Measurements from ENCODE around the gene FNIP1. TPM values are rescaled to one million over a fixed set of nuclear protein-coding genes. Genes with fewer than 3 reads are reported as not detected.
"Not testable (repeated sequence)": the region's sequence is repeated elsewhere in the genome, so short reads cannot be mapped to it uniquely, and the experiment has no call there.

FNIP1 gene
- total RNA-seq, 5 donors from 2014 or later (not counting 1 experiment from before 2014, with no cell fraction given): 26.7 to 32.7 (median 27.7) TPM

GRCh38 chr5:131740477-131740876 lies 56.3 kb downstream of the FNIP1 start:
- POLR2A ChIA-PET: no interaction called here
- 80% methylated on average over 1 of the region's 3 CpGs for WGBS (ENCODE audit: insufficient coverage)
- H3K4me3 Mint-ChIP-seq: no peak overlapping the region
- H3K27me3 ChIP-seq (replicated peaks in 1 of 2; ENCODE audit: control insufficient read depth in 2 of 2, extremely low read depth in 1 of 2, insufficient read depth in 2 of 2, low read length in 1 of 2): no peaks in the 10 kb centered on the region
- no peak overlapping the region for H3K4me3 ChIP-seq (ENCODE audit: control insufficient read depth in 1 of 2, extremely low read depth in 1 of 2, low read length in 1 of 2)
- H3K4me1 ChIP-seq (ENCODE audit: control insufficient read depth in 1 of 2, extremely low read depth in 1 of 2, insufficient read depth in 2 of 2, low read length in 2 of 2): no peaks in the 10 kb centered on the region
- H3K36me3 ChIP-seq (ENCODE audit: control insufficient read depth in 2 of 2, extremely low read depth in 1 of 2, insufficient read depth in 1 of 2, low read length in 1 of 2): peaks cover 0 to 8% of the 10 kb centered on the region in 2 donors
- no peaks in the 10 kb centered on the region for H3K9me3 Mint-ChIP-seq
- no peaks in the 10 kb centered on the region for H3K27me3 Mint-ChIP-seq
- H3K4me1 Mint-ChIP-seq: peaks cover 0 to under 1% (median under 1%) of the 10 kb centered on the region in 3 donors
- DNase-seq: no peak
- ATAC-seq (replicated peaks in 1 of 4): no peak
- H3K36me3 Mint-ChIP-seq: peaks cover 60% of the 10 kb centered on the region
- H3K9me3 ChIP-seq: no peaks in the 10 kb centered on the region
- no peak overlapping the region for H3K27ac ChIP-seq (ENCODE audit: low read length)
- H3K27ac Mint-ChIP-seq: no peak overlapping the region
- CTCF ChIA-PET: no interaction called here

- Histone ChIP-seq H3K27me3 (replicated peaks in 1 of 2; ENCODE audit: control insufficient read depth in 2 of 2, extremely low read depth in 1 of 2, insufficient read depth in 2 of 2, low read length in 1 of 2) (no peaks in the 10 kb centered on the region), H3K36me3 (ENCODE audit: control insufficient read depth in 2 of 2, extremely low read depth in 1 of 2, insufficient read depth in 1 of 2, low read length in 1 of 2) (no peaks in the 10 kb centered on the region), H3K4me1 (ENCODE audit: control insufficient read depth in 1 of 2, extremely low read depth in 1 of 2, insufficient read depth in 2 of 2, low read length in 2 of 2) (no peaks in the 10 kb centered on the region), H3K9me3 (no peaks in the 10 kb centered on the region), H3K27ac (ENCODE audit: low read length) (no peak overlapping the region), H3K4me3 (ENCODE audit: control insufficient read depth in 1 of 2, extremely low read depth in 1 of 2, low read length in 1 of 2) (no peak overlapping the region)
- Mint-ChIP-seq H3K9me3 (no peaks in the 10 kb centered on the region), H3K27ac (no peak overlapping the region), H3K27me3 (no peaks in the 10 kb centered on the region), H3K36me3 (peaks cover 56% of the 10 kb centered on the region), H3K4me1 (peaks cover 0 to 5% (median 4%) of the 10 kb centered on the region in 3 donors), H3K4me3 (no peak overlapping the region)
- no peak for ATAC-seq (replicated peaks in 1 of 4)
- ChIA-PET CTCF (no interaction called here), POLR2A (no interaction called here)
- no peak for DNase-seq
- WGBS (ENCODE audit: insufficient coverage): no CpG with 5 or more reads among the region's 8 CpGs
Measured at GRCh38 chr5:131735393-131735792, 61.4 kb downstream of the FNIP1 start.

- H3K9me3 Mint-ChIP-seq; H3K27ac ChIP-seq (ENCODE audit: low read length); H3K27me3 Mint-ChIP-seq; H3K4me1 ChIP-seq (ENCODE audit: control insufficient read depth in 1 of 2, extremely low read depth in 1 of 2, insufficient read depth in 2 of 2, low read length in 2 of 2); CTCF ChIA-PET; H3K36me3 ChIP-seq (ENCODE audit: control insufficient read depth in 2 of 2, extremely low read depth in 1 of 2, insufficient read depth in 1 of 2, low read length in 1 of 2); POLR2A ChIA-PET; DNase-seq; ATAC-seq (replicated peaks in 1 of 4); H3K4me3 Mint-ChIP-seq; H3K4me3 ChIP-seq (ENCODE audit: control insufficient read depth in 1 of 2, extremely low read depth in 1 of 2, low read length in 1 of 2); H3K4me1 Mint-ChIP-seq; H3K9me3 ChIP-seq; H3K27ac Mint-ChIP-seq; H3K27me3 ChIP-seq (replicated peaks in 1 of 2; ENCODE audit: control insufficient read depth in 2 of 2, extremely low read depth in 1 of 2, insufficient read depth in 2 of 2, low read length in 1 of 2): not testable (repeated sequence)
- WGBS (ENCODE audit: insufficient coverage): no CpG with 5 or more reads among the region's 6 CpGs
- peaks cover 54% of the 10 kb centered on the region for H3K36me3 Mint-ChIP-seq
Measured at GRCh38 chr5:131734939-131735338, 61.9 kb downstream of the FNIP1 start.

- peaks cover 3 to 11% (median 7%) of the 10 kb centered on the region in 3 donors for H3K9me3 Mint-ChIP-seq
- not testable (repeated sequence) for H3K27ac Mint-ChIP-seq; H3K9me3 ChIP-seq; H3K27ac ChIP-seq (ENCODE audit: low read length); DNase-seq; H3K36me3 ChIP-seq (ENCODE audit: control insufficient read depth in 2 of 2, extremely low read depth in 1 of 2, insufficient read depth in 1 of 2, low read length in 1 of 2); H3K4me1 Mint-ChIP-seq; ATAC-seq (replicated peaks in 1 of 4); H3K27me3 Mint-ChIP-seq; H3K27me3 ChIP-seq (replicated peaks in 1 of 2; ENCODE audit: control insufficient read depth in 2 of 2, extremely low read depth in 1 of 2, insufficient read depth in 2 of 2, low read length in 1 of 2); H3K4me1 ChIP-seq (ENCODE audit: control insufficient read depth in 1 of 2, extremely low read depth in 1 of 2, insufficient read depth in 2 of 2, low read length in 2 of 2); H3K4me3 ChIP-seq (ENCODE audit: control insufficient read depth in 1 of 2, extremely low read depth in 1 of 2, low read length in 1 of 2); H3K4me3 Mint-ChIP-seq
- ChIA-PET POLR2A (interaction anchor here in 1 of 2 donors (0.5 kb wide), 1 partner anchor 9 kb away, joined by 3 read pairs; no protein-coding TSS in a partner anchor), CTCF (interaction anchor here in 1 of 2 donors (1.2 kb wide), 1 partner anchor 334 kb away, joined by 4 read pairs; no protein-coding TSS in a partner anchor)
- peaks cover 60% of the 10 kb centered on the region for H3K36me3 Mint-ChIP-seq
- WGBS (ENCODE audit: insufficient coverage): 100% methylated on average over 4 of the region's 4 CpGs
Measured at GRCh38 chr5:131729292-131729691, 67.5 kb downstream of the FNIP1 start.

GRCh38 chr5:131724089-131724488 lies 72.7 kb downstream of the FNIP1 start:
- H3K27me3 ChIP-seq (replicated peaks in 1 of 2; ENCODE audit: control insufficient read depth in 2 of 2, extremely low read depth in 1 of 2, insufficient read depth in 2 of 2, low read length in 1 of 2); H3K9me3 ChIP-seq; H3K27ac Mint-ChIP-seq; CTCF ChIA-PET; H3K4me3 ChIP-seq (ENCODE audit: control insufficient read depth in 1 of 2, extremely low read depth in 1 of 2, low read length in 1 of 2); ATAC-seq (replicated peaks in 1 of 4); H3K36me3 ChIP-seq (ENCODE audit: control insufficient read depth in 2 of 2, extremely low read depth in 1 of 2, insufficient read depth in 1 of 2, low read length in 1 of 2); DNase-seq; H3K4me1 Mint-ChIP-seq; H3K27ac ChIP-seq (ENCODE audit: low read length); POLR2A ChIA-PET; H3K4me3 Mint-ChIP-seq; H3K27me3 Mint-ChIP-seq; H3K4me1 ChIP-seq (ENCODE audit: control insufficient read depth in 1 of 2, extremely low read depth in 1 of 2, insufficient read depth in 2 of 2, low read length in 2 of 2): not testable (repeated sequence)
- Mint-ChIP-seq H3K9me3 (peaks cover 3 to 11% (median 7%) of the 10 kb centered on the region in 3 donors), H3K36me3 (peaks cover 72% of the 10 kb centered on the region)

GRCh38 chr5:131720714-131721113 lies 76.1 kb downstream of the FNIP1 start:
- peaks cover 0 to 10% (median 4%) of the 10 kb centered on the region in 3 donors for H3K4me1 Mint-ChIP-seq

GRCh38 chr5:131719564-131719963 lies 77.3 kb downstream of the FNIP1 start:
- no peak overlapping the region for H3K4me3 ChIP-seq (ENCODE audit: control insufficient read depth in 1 of 2, extremely low read depth in 1 of 2, low read length in 1 of 2)
- Mint-ChIP-seq H3K27me3 (no peaks in the 10 kb centered on the region), H3K4me1 (peaks cover 0 to 10% (median 4%) of the 10 kb centered on the region in 3 donors), H3K36me3 (peaks cover 57% of the 10 kb centered on the region), H3K4me3 (no peak overlapping the region), H3K27ac (no peak overlapping the region), H3K9me3 (no peaks in the 10 kb centered on the region)
- no peaks in the 10 kb centered on the region for H3K27me3 ChIP-seq (replicated peaks in 1 of 2; ENCODE audit: control insufficient read depth in 2 of 2, extremely low read depth in 1 of 2, insufficient read depth in 2 of 2, low read length in 1 of 2)
- peaks cover 0 to 6% of the 10 kb centered on the region in 2 donors for H3K36me3 ChIP-seq (ENCODE audit: control insufficient read depth in 2 of 2, extremely low read depth in 1 of 2, insufficient read depth in 1 of 2, low read length in 1 of 2)
- ChIA-PET POLR2A (no interaction called here), CTCF (no interaction called here)
- DNase-seq: no peak
- no peaks in the 10 kb centered on the region for H3K4me1 ChIP-seq (ENCODE audit: control insufficient read depth in 1 of 2, extremely low read depth in 1 of 2, insufficient read depth in 2 of 2, low read length in 2 of 2)
- H3K27ac ChIP-seq (ENCODE audit: low read length): no peak overlapping the region
- no CpG with 5 or more reads among the region's 1 CpG for WGBS (ENCODE audit: insufficient coverage)
- H3K9me3 ChIP-seq: no peaks in the 10 kb centered on the region
- no peak for ATAC-seq (replicated peaks in 1 of 4)

More at GRCh38 chr5:131720714-131721113, 76.1 kb downstream of the FNIP1 start:
- Mint-ChIP-seq H3K27me3 (no peaks in the 10 kb centered on the region), H3K4me3 (no peak overlapping the region), H3K27ac (no peak overlapping the region), H3K36me3 (peaks cover 59% of the 10 kb centered on the region), H3K9me3 (no peaks in the 10 kb centered on the region)
- WGBS (ENCODE audit: insufficient coverage): no CpG with 5 or more reads among the region's 1 CpG
- no peaks in the 10 kb centered on the region for H3K27me3 ChIP-seq (replicated peaks in 1 of 2; ENCODE audit: control insufficient read depth in 2 of 2, extremely low read depth in 1 of 2, insufficient read depth in 2 of 2, low read length in 1 of 2)
- no peak overlapping the region for H3K4me3 ChIP-seq (ENCODE audit: control insufficient read depth in 1 of 2, extremely low read depth in 1 of 2, low read length in 1 of 2)
- no peak overlapping the region for H3K27ac ChIP-seq (ENCODE audit: low read length)
- CTCF ChIA-PET: no interaction called here
- ATAC-seq (replicated peaks in 1 of 4) (no peak), DNase-seq (no peak)
- no peaks in the 10 kb centered on the region for H3K4me1 ChIP-seq (ENCODE audit: control insufficient read depth in 1 of 2, extremely low read depth in 1 of 2, insufficient read depth in 2 of 2, low read length in 2 of 2)
- peaks cover 0 to 4% of the 10 kb centered on the region in 2 donors for H3K36me3 ChIP-seq (ENCODE audit: control insufficient read depth in 2 of 2, extremely low read depth in 1 of 2, insufficient read depth in 1 of 2, low read length in 1 of 2)
- POLR2A ChIA-PET: no interaction called here
- no peaks in the 10 kb centered on the region for H3K9me3 ChIP-seq

Data from T-cell (primary cell).